ENCODE data around the gene RCAN3. TPM values are rescaled to one million over a fixed set of nuclear protein-coding genes. Genes with fewer than 3 reads are reported as not detected.
"Not testable (repeated sequence)": the region's sequence is repeated elsewhere in the genome, so short reads cannot be mapped to it uniquely, and the experiment has no call there.

RCAN3 gene
- total RNA-seq, 2 donors from 2014 or later: 12.6 to 15.1 TPM

DNA sequence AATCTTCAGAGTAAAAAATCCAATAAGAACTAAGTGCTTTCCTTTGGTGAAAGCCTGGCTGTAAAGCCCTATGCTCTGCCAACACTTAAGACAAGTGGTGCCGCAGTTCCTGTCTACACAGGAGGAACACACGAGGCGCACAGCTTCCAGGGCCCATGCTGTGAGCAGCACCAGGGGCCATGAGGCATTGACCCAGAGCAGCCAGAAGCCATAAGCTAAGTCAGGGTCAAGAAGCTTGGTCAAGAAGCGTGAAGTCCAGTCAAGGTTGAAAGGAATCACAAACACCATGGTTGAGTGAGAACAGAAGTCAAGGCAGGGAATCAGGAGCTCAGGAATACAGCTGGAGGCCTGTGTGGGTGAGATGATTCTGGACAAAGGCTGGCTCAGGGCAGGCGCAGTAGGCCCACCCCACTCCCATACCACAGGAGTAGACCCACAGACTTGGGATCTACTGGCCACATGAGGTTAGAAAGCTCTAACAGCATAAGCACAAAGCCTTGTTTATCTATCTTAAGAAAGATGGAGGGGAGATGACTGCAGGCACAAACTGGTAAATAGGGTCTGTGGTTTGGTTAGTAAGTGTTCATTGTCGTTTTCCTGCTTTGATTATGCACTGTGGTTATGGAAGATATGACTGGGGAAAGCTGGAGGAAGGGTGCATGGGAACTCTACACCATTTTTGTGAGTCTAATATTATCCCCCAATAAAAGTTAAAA, 42.9 kb upstream of the RCAN3 start:
- H3K27me3 ChIP-seq: no peaks in the 10 kb centered on the region
- TF ChIP-seq, protein P1, sequence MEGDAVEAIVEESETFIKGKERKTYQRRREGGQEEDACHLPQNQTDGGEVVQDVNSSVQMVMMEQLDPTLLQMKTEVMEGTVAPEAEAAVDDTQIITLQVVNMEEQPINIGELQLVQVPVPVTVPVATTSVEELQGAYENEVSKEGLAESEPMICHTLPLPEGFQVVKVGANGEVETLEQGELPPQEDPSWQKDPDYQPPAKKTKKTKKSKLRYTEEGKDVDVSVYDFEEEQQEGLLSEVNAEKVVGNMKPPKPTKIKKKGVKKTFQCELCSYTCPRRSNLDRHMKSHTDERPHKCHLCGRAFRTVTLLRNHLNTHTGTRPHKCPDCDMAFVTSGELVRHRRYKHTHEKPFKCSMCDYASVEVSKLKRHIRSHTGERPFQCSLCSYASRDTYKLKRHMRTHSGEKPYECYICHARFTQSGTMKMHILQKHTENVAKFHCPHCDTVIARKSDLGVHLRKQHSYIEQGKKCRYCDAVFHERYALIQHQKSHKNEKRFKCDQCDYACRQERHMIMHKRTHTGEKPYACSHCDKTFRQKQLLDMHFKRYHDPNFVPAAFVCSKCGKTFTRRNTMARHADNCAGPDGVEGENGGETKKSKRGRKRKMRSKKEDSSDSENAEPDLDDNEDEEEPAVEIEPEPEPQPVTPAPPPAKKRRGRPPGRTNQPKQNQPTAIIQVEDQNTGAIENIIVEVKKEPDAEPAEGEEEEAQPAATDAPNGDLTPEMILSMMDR (IDR thresholded peaks at IDR 0.05): no peak
- no peaks in the 10 kb centered on the region for H3K36me3 ChIP-seq
- no peaks in the 10 kb centered on the region for H3K9me3 ChIP-seq
- H3K9ac ChIP-seq (ENCODE audit: low read depth in 2 of 2, low read length in 2 of 2): no peak overlapping the region
- no peak overlapping the region for H3K4me3 ChIP-seq
- H3K4me1 ChIP-seq: no peaks in the 10 kb centered on the region
- no peak overlapping the region for H3K27ac ChIP-seq
- intact Hi-C loops (cut with DNase I): no loop called here
- no peak for DNase-seq

DNA sequence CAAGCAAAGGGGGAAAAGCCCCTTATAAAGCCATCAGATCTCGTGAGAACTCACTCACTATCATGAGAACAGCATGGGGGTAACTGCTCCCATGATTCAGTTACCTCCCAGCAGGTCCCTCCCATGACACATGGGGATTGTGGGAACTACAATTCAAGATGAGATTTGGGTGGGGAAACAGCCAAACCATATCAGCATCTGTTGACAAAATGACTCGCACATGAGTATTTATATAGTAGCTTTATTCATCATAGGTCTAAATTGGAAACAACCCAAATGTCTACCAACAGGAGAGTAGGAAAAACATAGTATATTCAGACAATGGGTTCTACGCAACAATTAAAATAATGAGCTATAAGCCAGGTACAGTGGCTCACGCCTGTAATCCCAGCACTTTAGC, 40.5 kb upstream of the RCAN3 start:
- H3K9ac ChIP-seq (ENCODE audit: low read depth in 2 of 2, low read length in 2 of 2); H3K27me3 ChIP-seq; H3K4me3 ChIP-seq; DNase-seq; H3K9me3 ChIP-seq; intact Hi-C loops (cut with DNase I); H3K4me1 ChIP-seq; H3K36me3 ChIP-seq; H3K27ac ChIP-seq: not testable (repeated sequence)

DNA sequence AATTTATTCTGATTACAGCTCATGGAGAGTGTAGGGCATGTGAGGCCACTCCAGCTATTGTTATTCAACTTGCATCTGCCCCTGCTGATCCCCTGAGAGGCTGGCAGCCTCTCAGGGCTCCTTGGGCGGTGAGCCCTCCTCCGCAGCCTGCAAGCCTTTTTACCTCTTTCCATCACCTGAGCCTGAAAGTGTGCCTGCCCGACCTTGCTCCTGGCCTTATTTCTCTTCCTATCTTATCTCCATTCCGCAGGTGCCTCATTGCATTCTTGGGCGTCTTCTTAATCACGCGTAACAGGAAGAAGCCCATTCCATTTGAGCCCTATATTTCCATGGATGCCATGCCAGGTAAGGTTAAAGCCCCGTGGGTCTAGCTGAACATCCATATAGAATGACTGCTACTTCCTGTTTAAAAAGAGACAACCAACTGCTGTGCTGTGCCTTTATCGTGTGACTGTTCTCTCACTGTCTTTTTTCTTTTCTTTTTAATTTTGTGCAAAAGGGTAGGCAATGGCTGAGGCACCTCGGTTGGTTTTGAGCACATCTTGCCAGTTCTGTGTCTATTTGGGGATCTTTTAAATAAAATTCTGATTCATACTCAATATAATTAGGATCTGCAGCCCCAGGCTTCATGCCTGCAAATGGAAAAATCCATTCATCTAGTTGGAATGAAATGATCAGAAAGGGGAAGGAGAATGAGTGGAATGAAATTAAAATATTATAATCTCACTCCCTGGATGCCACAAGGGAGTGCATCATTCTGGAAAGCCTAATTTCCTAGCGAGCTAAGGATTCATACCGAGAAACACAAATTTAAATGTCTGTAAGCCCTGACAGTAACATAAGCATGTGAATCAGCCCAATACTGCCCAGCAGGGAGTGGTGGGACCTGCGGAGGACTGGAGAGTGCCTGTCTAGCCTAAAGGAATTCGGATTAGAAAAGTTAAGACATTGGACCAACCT, 38.6 kb upstream of the RCAN3 start:
- no peak for DNase-seq
- TF ChIP-seq, protein P1 (IDR thresholded peaks at IDR 0.05): no peak
- no peak overlapping the region for H3K27ac ChIP-seq
- H3K36me3 ChIP-seq: no peaks in the 10 kb centered on the region
- intact Hi-C loops (cut with DNase I): no loop called here
- H3K9me3 ChIP-seq: no peaks in the 10 kb centered on the region
- H3K4me1 ChIP-seq: no peaks in the 10 kb centered on the region
- no peak overlapping the region for H3K4me3 ChIP-seq
- H3K9ac ChIP-seq (ENCODE audit: low read depth in 2 of 2, low read length in 2 of 2): no peak overlapping the region
- H3K27me3 ChIP-seq: no peaks in the 10 kb centered on the region

DNA sequence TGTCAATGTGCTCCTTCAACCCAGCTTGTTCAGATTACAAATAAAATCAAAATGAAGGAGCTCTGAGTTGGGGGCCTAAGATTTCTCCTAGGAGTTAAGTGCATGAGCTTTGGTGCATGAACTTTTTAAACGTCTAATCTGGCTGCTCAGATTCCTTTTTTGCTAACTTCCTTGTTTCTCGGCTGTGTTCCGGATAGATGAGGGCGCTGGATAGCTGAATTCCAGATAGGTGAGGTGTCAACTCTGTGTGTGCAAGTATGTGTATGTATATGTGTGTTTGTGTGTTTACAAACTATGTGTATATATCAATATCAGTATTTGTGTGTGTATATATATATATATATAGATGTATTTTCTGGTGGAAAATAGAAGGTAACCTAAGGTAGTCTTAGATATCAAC, 37.5 kb upstream of the RCAN3 start:
- Histone ChIP-seq H3K27me3 (no peaks in the 10 kb centered on the region), H3K9me3 (no peaks in the 10 kb centered on the region), H3K36me3 (no peaks in the 10 kb centered on the region), H3K9ac (ENCODE audit: low read depth in 2 of 2, low read length in 2 of 2) (no peak overlapping the region), H3K4me3 (no peak overlapping the region), H3K27ac (no peak overlapping the region), H3K4me1 (no peaks in the 10 kb centered on the region)
- intact Hi-C loops (cut with DNase I): no loop called here
- TF ChIP-seq, protein P1 (IDR thresholded peaks at IDR 0.05): no peak
- DNase-seq: no peak

DNA sequence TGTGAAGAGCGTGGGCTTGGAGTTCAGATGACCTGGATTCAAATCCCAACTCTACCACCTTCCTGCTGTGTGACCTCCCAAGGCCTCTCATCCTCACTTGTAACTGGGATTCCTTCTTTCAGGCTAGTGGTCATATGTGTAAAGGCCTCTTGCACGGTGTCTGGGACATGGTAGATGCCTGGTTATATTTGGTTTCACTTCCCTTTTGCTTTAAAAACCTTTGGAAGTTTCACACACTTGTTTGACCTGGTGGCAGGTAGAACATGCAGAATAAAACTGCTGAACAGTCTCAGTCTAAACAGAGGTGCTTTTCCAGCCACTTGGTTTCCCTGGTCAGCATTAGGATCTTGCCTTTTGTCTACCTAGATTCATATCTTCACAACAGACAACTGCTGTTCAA, 37.0 kb upstream of the RCAN3 start:
- TF ChIP-seq, protein P1 (IDR thresholded peaks at IDR 0.05): no peak
- Histone ChIP-seq H3K9me3 (no peaks in the 10 kb centered on the region), H3K4me3 (no peak overlapping the region), H3K27me3 (no peaks in the 10 kb centered on the region), H3K36me3 (no peaks in the 10 kb centered on the region), H3K9ac (ENCODE audit: low read depth in 2 of 2, low read length in 2 of 2) (no peak overlapping the region), H3K27ac (no peak overlapping the region), H3K4me1 (no peaks in the 10 kb centered on the region)
- intact Hi-C loops (cut with DNase I): no loop called here
- DNase-seq: no peak

Measured in colonic mucosa (tissue), 4 donors.